ENCODE measurements around the gene KIF26B.

- TF ChIP-seq POLR2A (IDR thresholded peaks at IDR 0.05) (no peak), CTCF (IDR thresholded peaks at IDR 0.05) (no peak)
These were observed 276.9 kb downstream of the KIF26B start for GRCh38 chr1:245431706-245432105.
